HG02870 (cell line): ENCODE data around the gene MYO15B.

Experiments
- ATAC-seq: cut with Tn5 transposase; IDR thresholded peaks from one replicate; pipeline ENCODE4 v1.9.1; 2021; ENCODE audit warnings: mild to moderate bottlenecking, moderate library complexity; ENCODE audit not compliant: unreplicated experiment

MYO15B gene

DNA sequence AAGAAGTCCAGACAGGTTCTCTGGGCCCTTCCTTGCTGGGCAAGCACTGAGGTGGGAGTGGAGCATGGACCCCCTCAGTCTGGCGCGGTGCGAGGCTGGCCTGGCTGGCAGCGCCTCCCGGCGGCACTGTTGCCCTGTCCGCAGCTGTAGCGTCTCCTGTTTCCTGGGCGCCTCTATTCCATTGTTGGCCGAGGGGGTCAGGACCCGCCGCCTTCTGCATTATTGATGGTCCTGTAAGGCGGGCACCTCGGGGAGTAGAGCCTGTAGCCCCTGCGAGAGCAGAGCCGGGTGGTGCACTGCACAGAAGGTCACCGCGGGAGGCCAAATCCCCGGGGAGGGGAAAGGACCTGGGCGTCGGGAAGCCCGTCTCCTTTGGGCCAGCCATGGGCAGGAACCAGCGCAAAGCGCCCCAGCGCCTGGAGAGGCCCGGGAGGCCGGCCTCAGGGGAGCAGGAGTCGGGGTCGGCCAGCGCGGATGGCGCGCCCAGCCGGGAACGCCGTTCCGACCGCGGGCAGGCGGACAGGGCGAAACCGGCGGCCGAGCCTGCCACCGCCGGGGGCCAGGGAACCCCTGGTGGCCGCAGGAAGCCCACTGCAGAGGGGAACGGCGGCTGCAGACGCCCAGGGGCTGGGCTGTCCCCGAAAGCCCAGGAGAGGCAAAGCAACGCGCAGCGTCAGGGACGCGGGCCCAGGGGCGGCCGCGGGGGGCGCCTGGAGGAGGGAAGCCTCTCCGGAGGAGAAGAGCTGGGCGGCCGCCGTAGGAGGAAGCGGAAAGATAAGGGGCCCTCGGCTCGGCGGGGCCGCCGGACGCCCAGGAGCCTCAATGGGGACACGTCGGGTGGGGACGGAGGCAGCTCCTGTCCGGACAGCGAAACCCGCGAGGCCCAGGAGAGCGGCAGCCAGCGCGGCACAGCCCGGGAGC is at the start of gene MYO15B:
TSS of gene MYO15B (plus strand) at position 126 of the 921 bp plus-strand sequence. CDS start at position 384, 258 bp downstream.
- no peak for ATAC-seq

DNA sequence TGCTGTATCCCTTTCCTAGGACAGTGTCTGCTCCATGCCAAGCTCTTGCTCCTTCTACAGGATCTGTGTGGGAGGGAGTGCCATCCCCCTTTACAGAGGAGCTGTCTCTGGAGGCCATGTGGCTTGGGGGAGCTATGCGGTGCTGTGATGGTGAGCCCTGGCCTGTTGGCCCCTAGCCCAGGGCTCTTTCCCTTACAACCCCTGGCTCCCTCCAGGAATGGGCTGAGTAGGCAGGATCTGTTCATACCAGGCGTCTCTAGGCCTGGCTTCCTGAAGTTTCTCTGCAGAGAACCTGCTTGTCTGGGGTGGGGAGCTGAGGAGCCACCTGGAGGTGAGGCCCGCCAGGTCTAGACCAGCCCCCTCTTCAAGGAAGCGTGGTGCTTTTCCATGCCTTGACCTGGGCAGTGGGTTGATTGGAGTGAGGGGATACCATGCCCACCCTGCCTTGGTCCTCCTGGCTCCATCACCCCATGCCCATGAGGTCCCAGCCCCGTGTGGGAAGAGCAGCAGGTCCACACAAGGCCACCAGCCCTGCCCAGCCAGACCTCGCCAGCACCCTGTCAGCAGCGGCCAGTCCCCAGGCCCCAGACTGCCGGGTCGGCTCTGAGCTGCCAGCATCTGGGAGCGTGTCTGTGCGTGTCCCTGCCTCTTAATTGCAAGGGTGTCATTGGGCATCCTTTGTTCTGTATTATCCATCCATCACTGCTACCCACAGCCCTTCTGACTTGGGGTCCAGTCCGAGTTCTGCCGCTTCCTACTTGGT is 47.5 kb upstream of the MYO15B start:
- no peak for ATAC-seq

DNA sequence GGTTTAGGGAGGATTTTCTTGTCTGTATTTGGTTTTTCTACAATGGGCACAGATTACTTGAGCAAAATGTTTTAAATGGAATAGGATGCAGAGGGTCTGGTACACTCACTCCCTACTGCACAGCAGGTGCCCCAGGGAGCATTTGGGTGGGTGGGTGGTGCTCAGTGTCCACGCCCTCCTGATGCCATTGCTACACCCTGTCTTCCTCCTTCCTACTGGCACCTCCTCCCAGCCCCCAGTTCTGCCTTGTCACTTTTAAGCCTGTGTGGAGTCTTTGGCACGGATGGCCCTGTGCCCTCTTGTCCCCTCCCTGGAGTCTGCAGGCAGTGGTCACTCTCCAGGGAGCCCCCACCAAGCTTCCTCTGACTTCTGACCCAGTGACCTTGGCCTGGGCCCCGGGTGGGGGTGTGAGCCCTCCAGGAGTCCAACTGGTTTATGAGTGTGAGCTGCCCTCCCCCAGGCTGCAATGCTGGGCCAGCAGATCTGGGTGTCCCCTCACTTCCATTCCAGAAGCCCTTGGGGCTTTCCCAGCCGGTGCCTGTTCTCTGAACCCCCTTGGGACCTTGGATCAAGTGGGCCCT is 46.6 kb upstream of the MYO15B start:
- ATAC-seq, result no peak

DNA sequence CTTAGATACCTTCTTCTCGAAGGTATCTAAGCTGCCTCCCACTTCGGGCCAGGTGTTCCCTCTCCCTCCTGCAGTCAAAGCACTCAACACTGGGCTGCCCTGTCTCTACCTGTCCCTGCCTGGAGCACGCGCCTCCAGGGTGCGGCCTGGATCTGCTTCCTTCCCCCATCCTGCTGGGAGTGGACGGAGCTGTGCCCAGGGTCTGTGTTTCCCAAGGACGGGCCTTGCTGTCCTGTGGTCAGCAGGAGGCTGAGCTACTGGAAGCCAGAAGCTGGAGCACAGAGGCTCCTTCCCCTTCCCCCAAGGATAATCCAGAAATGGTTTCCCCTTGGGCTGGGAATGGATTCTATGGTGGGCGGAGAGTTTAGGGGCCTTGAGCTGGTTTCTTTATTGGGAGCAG is 45.4 kb upstream of the MYO15B start:
- ATAC-seq, result no peak

DNA sequence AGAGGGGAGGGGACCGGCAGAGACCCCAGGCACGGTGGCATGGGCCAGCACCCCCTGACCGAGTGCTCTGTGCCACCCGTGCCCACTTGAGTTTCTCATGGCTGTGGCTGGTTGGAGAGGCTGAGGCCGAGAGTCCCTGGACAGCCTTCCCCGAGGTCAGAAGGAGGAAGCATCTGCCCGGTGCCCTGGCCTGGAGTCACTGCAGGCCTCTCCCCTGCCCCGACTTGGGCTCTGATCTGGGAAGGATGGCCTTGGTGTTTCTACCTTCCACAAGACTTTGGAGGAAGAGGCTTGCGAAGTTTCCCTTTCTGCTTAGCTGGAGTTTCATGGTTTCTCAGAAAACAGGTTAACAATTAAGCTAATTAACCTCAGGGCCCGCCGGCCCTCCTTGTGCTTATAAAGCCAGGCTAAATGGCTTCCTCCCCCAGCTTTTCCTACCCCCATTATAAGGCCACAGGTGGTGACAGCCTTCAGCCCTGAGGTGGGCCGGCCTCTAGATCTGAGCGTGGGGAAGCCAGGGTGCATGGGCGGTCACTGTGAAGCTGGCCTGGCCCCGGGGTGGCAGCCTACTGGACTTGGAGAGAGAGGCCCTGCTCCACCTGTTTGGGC is 44.8 kb upstream of the MYO15B start:
- ATAC-seq, result no peak

DNA sequence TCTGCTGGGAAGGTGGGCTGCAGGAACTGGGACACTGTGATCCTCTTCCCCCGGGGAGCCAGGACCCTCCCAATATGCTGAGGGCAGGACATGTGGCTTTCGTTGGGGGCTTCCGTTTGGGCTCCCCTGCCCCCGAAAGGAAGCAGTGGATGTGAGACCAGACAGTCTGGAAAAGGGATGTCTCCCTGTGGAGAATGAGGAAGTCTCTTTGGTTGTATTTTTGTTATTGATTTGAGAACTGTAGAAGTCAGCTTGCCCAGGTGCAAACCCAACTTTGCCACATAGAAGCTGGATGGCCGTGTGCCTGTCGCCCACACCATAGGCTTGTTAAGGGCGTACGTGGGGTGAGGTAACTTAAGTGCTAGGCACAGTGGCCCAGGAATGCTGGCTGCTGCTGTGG is 43.4 kb upstream of the MYO15B start:
- ATAC-seq, result no peak

DNA sequence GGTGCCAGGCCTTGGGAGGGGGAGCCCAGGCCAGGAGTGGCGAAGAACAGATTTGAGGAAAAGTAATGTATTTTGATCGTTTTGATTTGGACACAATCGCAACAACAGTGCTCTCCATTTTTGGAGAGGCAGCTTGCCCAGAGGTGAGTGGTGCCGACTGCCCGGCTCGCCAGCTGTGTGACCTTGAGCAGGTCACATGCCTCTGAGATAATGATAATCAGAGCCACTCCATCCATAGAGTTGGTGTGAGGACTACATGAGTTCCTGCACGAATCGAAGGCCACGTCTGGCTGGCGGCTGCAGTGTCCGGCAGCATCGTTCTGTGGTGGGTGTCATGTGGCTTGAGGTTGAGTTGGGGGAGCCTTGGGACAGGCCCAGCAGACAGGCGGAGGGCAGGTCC is 41.4 kb upstream of the MYO15B start:
- ATAC-seq, result no peak

DNA sequence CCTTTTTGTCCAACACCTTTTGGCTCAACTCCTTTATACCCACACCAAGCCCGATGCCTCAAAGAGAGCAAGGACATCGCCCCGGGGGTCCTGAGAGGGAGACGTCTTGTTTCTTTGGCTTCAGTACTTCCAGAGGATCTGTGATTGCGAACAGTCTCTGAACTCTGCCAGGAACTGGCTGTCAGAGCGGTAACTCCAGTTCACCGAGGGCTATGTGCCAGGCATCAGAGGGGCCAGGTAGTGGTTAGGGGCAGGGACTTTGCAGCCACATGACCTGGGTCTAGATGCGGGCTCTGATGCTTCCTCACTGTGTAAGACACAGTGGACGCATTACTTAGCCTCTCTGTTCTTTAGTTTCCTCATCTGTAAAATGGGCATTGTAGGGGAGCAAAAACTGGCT is 40.5 kb upstream of the MYO15B start:
- no peak for ATAC-seq

DNA sequence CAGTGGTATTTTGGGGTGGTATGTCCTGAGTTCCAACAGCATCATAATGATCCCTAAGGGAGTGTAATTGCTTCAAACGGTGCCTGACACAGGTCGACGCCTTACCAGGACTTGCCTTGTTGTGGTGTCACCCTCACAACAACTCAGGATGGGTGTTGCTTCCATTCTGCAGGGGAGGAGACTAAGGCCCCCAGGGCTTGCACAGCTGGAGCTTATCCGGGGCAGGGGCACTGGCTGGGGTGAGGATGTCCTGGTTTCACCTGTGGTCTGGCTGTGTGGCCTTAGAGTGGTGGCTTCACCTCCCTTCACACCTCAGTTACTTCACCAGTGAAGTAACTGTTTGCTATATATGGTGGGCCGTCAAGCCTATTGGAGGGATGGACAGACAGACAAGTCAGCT is 38.8 kb upstream of the MYO15B start:
- no peak for ATAC-seq

DNA sequence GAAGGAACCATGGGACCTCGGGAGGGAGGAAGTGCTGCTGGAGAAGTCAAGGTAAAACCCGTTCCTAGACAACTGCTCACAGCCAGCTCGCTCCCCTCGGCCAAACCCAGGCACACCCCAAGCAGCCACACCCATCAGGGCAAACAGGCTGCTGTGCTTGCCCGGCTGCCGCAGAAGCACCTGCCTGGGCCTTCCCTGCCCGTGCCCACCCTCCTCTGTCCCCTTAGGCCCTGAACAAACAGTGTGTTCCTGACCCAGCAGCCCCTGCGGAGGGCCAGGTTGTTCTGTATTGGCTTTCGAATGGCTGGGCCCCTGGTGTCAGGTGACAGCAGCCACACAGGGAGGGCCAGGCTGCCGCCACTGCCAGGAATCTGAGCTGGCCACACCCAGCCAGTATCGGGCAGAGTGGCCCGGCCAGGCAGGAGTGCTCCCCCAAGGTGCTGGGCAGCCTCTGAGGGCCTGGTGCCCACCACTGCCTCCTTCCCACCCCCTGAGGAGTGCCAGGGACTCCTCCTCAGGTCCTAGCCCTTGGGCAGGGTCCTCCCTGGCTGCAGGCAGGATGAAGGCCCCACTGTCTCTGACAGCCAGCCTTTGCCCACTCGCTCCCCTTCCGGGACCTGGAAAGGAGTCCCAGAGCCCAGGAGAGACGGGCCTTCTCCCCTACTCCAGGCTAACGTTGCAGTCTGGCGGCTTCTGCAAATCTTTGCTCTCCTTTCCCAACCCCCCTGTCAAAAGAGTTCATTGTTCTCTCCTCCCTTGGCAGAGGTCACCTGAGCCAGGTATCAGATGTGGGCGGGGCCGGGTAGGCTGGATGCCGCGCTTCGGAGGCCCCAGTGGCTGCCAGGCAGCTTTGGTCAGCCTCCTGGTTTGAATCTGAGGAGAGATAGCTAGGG is 38.1 kb upstream of the MYO15B start:
- ATAC-seq, result no peak

DNA sequence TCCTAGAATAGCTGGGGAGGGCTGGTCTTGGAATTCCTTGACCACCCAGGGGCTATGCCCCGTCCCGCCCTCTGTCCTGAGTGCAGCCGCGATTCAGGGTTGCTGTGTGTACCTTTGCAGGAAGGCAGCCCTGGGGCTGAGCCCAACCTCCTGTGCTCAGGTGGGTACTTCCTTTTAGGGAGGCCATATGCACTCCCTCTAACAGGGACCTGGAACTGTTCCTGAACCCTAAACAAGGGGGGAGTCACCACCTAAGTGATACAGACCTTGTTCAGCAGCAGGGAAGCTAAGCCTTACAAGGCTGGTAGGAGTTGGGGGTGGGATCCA is 37.5 kb upstream of the MYO15B start:
- ATAC-seq, result no peak

DNA sequence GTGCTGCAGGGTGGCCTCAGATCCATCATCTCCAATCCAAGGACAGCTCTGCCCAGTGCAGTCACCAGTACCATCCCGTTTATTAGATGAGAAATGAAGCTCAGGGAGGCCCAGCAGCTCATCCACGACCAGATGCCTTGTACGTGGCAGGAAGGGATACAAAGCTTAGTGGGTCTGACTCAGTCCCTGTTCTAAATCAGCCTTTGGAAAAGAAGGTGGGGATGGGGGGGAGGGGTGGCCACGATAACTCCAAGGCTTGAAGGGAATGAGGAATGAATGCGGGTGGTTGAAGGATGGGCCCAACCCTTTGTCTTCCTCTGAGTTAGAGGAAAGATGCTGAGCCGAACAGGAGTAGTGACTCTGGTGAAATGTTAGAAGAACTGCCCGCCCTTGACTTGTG is 36.3 kb upstream of the MYO15B start:
- ATAC-seq, result no peak

DNA sequence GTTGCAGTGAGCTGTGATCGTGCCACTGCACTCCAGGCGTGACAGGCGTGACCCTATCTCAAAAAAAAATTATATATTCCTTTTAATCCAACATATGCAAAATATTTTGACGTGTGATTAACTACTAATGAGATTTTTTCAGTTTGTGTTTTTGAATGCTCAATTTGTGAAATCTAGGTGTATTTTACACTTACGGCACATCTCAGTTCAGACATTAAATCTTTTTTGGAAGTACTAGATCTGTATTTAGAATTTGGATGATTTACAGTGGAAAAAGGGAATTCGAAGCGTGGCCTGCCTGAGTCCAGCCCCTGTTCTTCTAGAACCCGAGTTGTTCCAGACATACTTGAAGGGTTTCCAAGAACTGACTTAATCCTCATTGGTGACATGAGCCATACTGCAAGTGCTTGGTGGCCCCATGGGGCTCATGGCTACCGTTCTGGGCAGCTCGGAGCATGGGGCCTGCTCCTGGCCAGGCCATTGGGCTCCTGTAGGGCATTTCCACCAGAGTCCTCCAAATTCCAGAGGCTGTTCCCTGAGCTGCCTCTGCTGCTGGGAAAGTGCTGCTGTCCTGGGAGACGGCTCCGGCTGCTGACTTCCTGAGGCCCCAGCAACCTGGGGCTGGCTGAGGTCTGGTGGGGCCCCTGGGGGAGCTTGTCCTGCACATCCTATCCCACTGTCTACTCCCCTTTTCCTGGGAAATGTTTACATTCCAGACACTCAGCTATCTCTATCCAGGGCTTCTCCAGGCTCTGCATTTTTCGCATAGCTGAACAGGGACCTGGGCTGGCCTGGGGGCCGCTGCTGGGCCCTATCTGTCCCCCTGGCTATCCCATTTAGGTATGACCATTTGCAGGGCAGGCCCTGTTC is 34.9 kb upstream of the MYO15B start:
- no peak for ATAC-seq

DNA sequence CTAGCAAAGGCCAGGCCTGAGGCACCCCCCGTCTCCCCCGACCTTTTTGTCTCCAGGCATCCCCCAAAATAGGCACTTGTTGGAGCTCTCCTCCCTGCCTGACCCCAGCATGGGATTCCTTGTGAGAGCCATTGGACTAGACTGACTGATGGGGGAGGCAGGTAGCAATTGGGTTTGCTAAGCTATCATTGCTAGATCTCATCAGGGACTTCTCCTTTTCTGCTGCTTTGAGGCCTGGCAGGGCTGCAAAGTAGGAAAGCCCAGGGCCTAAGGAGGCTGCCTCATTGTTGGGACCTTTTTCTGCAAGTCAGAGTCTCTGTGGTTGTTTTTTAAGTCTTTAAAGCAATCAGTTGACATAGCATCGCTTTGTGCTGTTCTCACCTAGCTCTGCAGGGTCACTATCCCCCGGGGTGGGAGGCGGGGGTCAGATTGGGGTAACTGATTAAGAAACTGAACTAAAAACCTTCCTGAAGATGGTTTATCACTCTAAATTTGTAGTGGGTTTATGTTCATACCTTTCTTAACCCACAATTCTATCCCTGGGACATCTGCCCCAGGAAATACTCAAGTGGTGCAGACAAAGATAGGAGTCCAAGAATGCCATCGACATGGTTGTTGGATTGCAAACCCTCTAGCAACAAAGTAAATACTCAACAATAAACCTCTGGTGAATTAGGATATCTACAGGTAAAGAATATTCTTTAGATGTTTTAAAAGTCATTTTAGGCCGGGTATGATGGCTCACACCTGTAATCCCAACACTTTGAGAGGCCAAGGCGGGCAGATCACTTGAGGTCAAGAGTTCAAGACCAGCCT is 34.1 kb upstream of the MYO15B start:
- ATAC-seq, result no peak

DNA sequence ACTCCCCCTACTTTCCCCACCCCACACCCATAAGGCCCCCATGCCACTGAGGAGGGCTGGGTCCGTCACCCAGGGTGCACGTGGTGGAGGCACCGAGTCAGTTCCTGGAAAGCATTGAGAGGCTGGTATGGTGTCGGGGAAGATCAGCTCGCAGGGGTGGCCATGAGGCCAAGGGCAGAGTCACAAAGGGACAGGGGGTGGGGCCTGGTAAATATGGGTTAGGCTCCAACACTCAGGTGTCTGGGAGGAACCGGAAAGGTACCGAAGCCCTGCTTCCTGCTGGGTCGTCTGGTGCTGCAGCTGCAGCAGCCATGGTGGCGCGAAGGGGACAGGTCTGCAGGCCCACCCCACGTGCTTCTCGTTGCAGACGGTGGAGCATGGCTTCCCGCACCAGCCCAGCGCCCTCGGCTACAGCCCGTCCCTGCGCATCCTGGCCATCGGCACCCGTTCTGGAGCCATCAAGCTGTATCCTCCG is 31.9 kb upstream of the MYO15B start:
- no peak for ATAC-seq

DNA sequence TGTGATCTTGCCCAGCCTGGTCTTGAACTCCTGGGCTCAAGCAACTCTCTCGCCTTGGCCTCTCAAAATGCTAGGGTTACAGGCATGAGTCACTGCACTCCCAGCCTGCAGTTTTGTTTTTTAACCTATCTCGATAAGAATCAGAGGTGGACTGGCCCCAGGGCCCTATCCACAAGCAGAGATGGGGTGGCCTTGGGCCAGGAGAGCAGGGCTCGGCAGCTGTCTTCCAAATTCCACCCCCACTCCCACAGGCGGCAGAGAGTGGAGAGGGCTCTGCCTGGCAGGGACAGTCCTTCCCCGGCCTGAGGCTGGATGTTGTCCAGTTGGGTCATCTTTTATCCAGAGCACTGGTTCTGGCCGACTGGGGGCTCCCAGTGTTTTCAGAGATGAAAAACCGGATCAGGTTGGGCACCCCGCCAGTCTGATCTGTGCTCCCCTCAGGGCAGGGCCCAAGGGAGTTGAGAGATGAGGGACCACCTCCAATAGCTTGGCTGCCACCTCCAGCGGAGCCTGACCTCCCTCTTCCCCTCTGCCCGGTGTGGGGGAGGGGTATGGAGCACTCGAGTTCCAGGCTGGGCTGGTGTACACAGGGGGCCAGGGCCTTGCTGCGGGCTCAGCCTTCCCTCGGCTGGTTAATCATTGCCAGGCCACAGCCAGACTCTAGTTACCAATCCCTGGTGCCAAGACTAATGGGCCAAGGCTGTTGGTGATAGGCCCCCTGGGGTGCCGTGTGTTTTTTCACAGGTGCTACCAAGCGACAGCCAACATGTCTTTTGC is 30.3 kb upstream of the MYO15B start:
- no peak for ATAC-seq

DNA sequence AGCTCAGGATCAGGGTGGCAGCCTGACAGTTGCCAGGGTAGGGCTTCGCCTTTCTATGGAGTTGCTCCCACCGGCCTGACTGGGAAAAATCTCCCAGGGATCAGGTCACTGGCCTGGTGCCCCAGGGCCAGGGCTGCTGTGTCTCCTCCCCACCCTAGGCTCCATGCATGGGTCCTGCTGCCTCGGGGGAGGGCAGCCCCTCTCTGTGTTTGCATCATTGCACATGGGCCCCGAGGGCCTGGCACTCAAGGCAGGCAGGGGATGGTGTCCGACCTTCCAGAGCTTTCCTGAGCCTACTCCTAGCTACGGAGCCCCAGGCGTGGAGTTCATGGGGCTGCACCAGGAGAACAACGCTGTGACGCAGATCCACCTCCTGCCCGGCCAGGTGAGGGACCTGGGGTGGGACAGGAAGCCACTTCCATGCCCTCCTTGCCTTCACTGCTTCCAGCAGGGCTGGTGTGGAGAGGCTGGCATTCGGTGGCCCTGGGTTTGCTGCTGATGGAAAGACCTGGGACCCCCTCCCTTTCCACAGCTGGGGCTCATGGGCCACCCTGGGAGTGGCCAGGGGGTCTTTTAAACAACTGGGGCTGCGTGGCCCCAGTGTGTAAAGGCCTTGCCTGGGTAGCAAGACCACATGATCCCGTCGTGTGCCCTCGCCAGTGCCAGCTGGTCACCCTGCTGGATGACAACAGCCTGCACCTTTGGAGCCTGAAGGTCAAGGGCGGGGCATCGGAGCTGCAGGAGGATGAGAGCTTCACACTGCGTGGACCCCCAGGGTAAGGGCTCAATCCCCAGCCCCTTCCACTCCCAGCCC is 29.5 kb upstream of the MYO15B start:
- ATAC-seq, result no peak
